GM23338 (cell line): Measurements from ENCODE around the gene BRF1. TPM values are rescaled to one million over a fixed set of nuclear protein-coding genes. Genes with fewer than 3 reads are reported as not detected.
"Not testable (repeated sequence)": the region's sequence is repeated elsewhere in the genome, so short reads cannot be mapped to it uniquely, and the experiment has no call there.

ENCODE experiments used
- ATAC-seq: fragments of 200-7000 bp; cut with Tn5 transposase; 3 replicates; pipeline ENCODE4 v1.9.1; 2020
- DNase-seq: peaks from one replicate; pipeline ENCODE4 v3.0.0-alpha.2; 2015; ENCODE audit warnings: low spot score
- H2AFZ ChIP-seq: fragments of 200-600 bp; sonication (generic); 2 replicates; pipeline ENCODE4 v1.8.0; 2016; ENCODE audit warnings: antibody characterized with exemption, mild to moderate bottlenecking, moderate library complexity
- H3F3A ChIP-seq: fragments of 200-600 bp; sonication (generic); replicated peaks from 2 replicates; pipeline ENCODE4 v1.8.0; 2017; ENCODE audit warnings: antibody characterized with exemption, mixed run types, low read depth
- H3K27ac ChIP-seq: fragments of 200-600 bp; sonication (generic); 2 replicates; pipeline ENCODE4 v1.6.1; 2016; ENCODE audit warnings: low read depth
- H3K27me3 ChIP-seq: fragments of 200-600 bp; sonication (generic); 2 replicates; pipeline ENCODE4 v1.8.0; 2016; ENCODE audit warnings: mild to moderate bottlenecking, mixed run types, moderate library complexity; ENCODE audit not compliant: insufficient read depth
- H3K36me3 ChIP-seq: fragments of 200-600 bp; sonication (generic); 2 replicates; pipeline ENCODE4 v1.8.0; 2016; ENCODE audit warnings: mild to moderate bottlenecking; ENCODE audit not compliant: insufficient read depth
- H3K4me1 ChIP-seq: fragments of 200-600 bp; sonication (generic); 2 replicates; pipeline ENCODE4 v1.8.0; 2016; ENCODE audit warnings: mild to moderate bottlenecking, moderate library complexity; ENCODE audit not compliant: insufficient read depth
- H3K4me2 ChIP-seq: fragments of 200-600 bp; sonication (generic); 2 replicates; pipeline ENCODE4 v1.7.1; 2017; ENCODE audit warnings: mixed run types
- H3K4me3 ChIP-seq: fragments of 200-600 bp; sonication (generic); 2 replicates; pipeline ENCODE4 v1.6.1; 2016; ENCODE audit warnings: mixed run types
- H3K79me2 ChIP-seq: fragments of 200-600 bp; sonication (generic); replicated peaks from 2 replicates; pipeline ENCODE4 v1.8.0; 2017; ENCODE audit warnings: mild to moderate bottlenecking; ENCODE audit not compliant: insufficient read depth
- H3K9me2 ChIP-seq: fragments of 200-600 bp; sonication (generic); 2 replicates; pipeline ENCODE4 v1.8.0; 2017; ENCODE audit not compliant: insufficient read depth
- H4K20me1 ChIP-seq: fragments of 200-600 bp; sonication (generic); replicated peaks from 2 replicates; pipeline ENCODE4 v1.8.0; 2017; ENCODE audit warnings: mild to moderate bottlenecking; ENCODE audit not compliant: insufficient read depth
- H3K27ac Mint-ChIP-seq: 2 replicates; pipeline ENCODE4 v1.8.0; 2020; ENCODE audit warnings: inconsistent platforms, mild to moderate bottlenecking, moderate library complexity, mixed read lengths
- H3K27me3 Mint-ChIP-seq: 3 replicates; pipeline ENCODE4 v1.8.0; 2022; ENCODE audit warnings: low read depth, mild to moderate bottlenecking, moderate library complexity, mixed read lengths, inconsistent platforms; ENCODE audit not compliant: insufficient read depth, poor library complexity
- H3K36me3 Mint-ChIP-seq: 3 replicates; pipeline ENCODE4 v1.8.0; 2021; ENCODE audit warnings: low read depth, mild to moderate bottlenecking, inconsistent platforms, moderate library complexity, mixed read lengths
- H3K4me1 Mint-ChIP-seq: 3 replicates; pipeline ENCODE4 v1.8.0; 2020; ENCODE audit warnings: mild to moderate bottlenecking, inconsistent platforms, mixed read lengths
- H3K4me3 Mint-ChIP-seq: 3 replicates; pipeline ENCODE4 v1.8.0; 2021; ENCODE audit warnings: moderate library complexity, mild to moderate bottlenecking, inconsistent platforms, mixed read lengths
- H3K9me3 Mint-ChIP-seq: 3 replicates; pipeline ENCODE4 v1.8.0; 2020; ENCODE audit warnings: moderate library complexity, mild to moderate bottlenecking, inconsistent platforms, mixed read lengths
- ZNF114 ChIP-seq: fragments of 250-450 bp; sonication (Bioruptor Pico); IDR thresholded peaks from 2 replicates; pipeline ENCODE4 v1.5.0; 2020; ENCODE audit warnings: mild to moderate bottlenecking, moderate library complexity
- polyA plus RNA-seq: library from polyadenylated mRNA; unstranded; fragments of >200 nt; fragmentation: Nextera tagmentation; extraction: Ambion mirVana; gene quantifications from 2 replicates; pipeline ENCODE4 v1.2.1, GENCODE V29; 2016
- total RNA-seq: library from RNA; depleted of rRNA; stranded (reverse); fragments of >200 nt; shearing (Covaris generic); gene quantifications from 2 replicates; pipeline ENCODE4 v1.2.3, GENCODE V29; 2014
- TF ChIP-seq, protein P1 (sequence below): fragments of 250-450 bp; sonication (Bioruptor Pico); IDR thresholded peaks from 2 replicates; pipeline ENCODE4 v1.5.0; 2020; ENCODE audit warnings: mild to moderate bottlenecking, moderate library complexity
- TF ChIP-seq, protein P2 (sequence below), 2 experiments: fragments of 200-600 bp in 1 of 2; sonication (generic) in 1 of 2; conservative IDR thresholded peaks; 2 replicates each; pipeline versions ENCODE4 v1.5.1 to v1.6.1; 2016 to 2017; ENCODE audit warnings: antibody characterized with exemption in 2 of 2, low read depth in 2 of 2, mild to moderate bottlenecking in 2 of 2, moderate library complexity in 1 of 2

Gene BRF1
- total and polyA plus RNA-seq, 2 experiments from 2014 or later = 8.6 to 29.9 TPM

DNA sequence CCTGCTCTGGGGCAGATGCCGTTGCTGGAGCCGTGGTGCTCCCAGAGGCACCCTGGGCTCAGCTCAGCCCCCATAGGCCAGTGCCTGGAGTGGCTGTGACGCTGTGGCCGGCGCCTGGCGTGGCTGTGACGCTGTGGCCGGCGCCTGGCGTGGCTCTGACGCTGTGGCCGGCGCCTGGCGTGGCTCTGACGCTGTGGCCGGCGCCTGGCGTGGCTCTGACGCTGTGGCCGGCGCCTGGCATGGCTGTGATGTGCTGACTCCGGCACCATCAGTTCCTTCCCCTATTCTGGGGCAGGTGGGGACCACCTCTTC lies 34.4 kb upstream of the BRF1 start:
- not testable (repeated sequence) for DNase-seq, H3K27ac ChIP-seq, H3K4me2 ChIP-seq, H3K9me3 Mint-ChIP-seq, H3K36me3 Mint-ChIP-seq, H2AFZ ChIP-seq, H3K27ac Mint-ChIP-seq, H3F3A ChIP-seq, ATAC-seq, H3K4me3 ChIP-seq, H3K4me3 Mint-ChIP-seq, H3K9me2 ChIP-seq, H3K36me3 ChIP-seq, H3K27me3 Mint-ChIP-seq, H3K27me3 ChIP-seq
- peaks cover 63% of the 10 kb centered on the region for H3K79me2 ChIP-seq
- peaks cover 28% of the 10 kb centered on the region for H4K20me1 ChIP-seq
- peaks cover 16% of the 10 kb centered on the region for H3K4me1 ChIP-seq
- H3K4me1 Mint-ChIP-seq = peaks cover 20% of the 10 kb centered on the region

DNA sequence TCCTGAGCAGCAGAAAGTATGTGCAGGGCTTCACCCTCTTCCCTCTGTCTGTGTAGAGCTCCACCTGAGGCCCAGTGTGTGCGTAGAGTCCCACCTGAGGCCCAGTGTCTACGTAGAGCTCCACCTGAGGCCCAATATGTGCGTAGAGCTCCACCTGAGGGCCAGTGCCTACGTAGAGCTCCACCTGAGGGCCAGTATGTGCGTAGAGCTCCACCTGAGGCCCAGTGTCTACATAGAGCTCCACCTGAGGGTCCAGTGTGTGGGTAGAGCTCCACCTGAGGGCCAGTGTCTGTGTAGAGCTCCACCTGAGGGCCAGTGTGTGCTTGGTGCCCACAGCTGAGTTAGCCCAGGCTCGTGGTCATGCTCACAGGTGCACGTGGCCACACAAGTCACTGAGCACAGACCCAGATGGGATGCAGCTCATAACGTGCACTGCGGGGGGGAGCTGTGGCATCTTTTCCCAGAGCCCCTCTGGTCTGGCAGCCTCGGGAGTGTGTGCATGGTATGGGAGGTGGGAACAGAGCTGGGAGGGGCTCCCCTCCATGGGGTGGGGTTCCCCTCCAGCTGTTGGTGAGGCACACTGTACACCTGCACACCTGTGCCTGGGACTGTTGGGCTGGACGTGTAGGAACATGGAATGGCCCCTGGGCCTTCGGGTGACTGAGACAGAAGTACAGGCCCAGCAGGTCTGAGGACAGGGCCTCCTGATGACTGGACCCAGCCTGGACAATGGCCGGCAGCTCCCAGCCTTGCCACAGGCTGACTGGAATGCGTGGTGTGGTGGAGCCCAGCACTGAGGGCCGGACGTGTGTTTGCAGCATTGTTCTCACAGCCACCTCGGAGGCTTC lies 33.8 kb upstream of the BRF1 start:
- peaks cover 22% of the 10 kb centered on the region for H3K4me1 Mint-ChIP-seq
- no peak overlapping the region for H3K4me3 Mint-ChIP-seq
- no peaks in the 10 kb centered on the region for H3K27me3 ChIP-seq
- peaks cover 16% of the 10 kb centered on the region for H3K4me1 ChIP-seq
- H2AFZ ChIP-seq = no peak overlapping the region
- peak; percentile 46 for DNase-seq
- peaks cover 10% of the 10 kb centered on the region; the same call in 1 of the 3 replicates for H3K36me3 Mint-ChIP-seq
- H3K27me3 Mint-ChIP-seq = peaks cover 7% of the 10 kb centered on the region
- H3K27ac ChIP-seq = no peak overlapping the region
- H3K4me2 ChIP-seq = no peak overlapping the region
- ATAC-seq = peak; percentile 64
- no peaks in the 10 kb centered on the region for H3K36me3 ChIP-seq
- no peak overlapping the region for H3K4me3 ChIP-seq
- peaks cover 3% of the 10 kb centered on the region for H3K9me3 Mint-ChIP-seq
- H3K79me2 ChIP-seq = peaks cover 59% of the 10 kb centered on the region
- no peaks in the 10 kb centered on the region for H3K9me2 ChIP-seq
- H3K27ac Mint-ChIP-seq = no peak overlapping the region
- TF ChIP-seq, protein P1, sequence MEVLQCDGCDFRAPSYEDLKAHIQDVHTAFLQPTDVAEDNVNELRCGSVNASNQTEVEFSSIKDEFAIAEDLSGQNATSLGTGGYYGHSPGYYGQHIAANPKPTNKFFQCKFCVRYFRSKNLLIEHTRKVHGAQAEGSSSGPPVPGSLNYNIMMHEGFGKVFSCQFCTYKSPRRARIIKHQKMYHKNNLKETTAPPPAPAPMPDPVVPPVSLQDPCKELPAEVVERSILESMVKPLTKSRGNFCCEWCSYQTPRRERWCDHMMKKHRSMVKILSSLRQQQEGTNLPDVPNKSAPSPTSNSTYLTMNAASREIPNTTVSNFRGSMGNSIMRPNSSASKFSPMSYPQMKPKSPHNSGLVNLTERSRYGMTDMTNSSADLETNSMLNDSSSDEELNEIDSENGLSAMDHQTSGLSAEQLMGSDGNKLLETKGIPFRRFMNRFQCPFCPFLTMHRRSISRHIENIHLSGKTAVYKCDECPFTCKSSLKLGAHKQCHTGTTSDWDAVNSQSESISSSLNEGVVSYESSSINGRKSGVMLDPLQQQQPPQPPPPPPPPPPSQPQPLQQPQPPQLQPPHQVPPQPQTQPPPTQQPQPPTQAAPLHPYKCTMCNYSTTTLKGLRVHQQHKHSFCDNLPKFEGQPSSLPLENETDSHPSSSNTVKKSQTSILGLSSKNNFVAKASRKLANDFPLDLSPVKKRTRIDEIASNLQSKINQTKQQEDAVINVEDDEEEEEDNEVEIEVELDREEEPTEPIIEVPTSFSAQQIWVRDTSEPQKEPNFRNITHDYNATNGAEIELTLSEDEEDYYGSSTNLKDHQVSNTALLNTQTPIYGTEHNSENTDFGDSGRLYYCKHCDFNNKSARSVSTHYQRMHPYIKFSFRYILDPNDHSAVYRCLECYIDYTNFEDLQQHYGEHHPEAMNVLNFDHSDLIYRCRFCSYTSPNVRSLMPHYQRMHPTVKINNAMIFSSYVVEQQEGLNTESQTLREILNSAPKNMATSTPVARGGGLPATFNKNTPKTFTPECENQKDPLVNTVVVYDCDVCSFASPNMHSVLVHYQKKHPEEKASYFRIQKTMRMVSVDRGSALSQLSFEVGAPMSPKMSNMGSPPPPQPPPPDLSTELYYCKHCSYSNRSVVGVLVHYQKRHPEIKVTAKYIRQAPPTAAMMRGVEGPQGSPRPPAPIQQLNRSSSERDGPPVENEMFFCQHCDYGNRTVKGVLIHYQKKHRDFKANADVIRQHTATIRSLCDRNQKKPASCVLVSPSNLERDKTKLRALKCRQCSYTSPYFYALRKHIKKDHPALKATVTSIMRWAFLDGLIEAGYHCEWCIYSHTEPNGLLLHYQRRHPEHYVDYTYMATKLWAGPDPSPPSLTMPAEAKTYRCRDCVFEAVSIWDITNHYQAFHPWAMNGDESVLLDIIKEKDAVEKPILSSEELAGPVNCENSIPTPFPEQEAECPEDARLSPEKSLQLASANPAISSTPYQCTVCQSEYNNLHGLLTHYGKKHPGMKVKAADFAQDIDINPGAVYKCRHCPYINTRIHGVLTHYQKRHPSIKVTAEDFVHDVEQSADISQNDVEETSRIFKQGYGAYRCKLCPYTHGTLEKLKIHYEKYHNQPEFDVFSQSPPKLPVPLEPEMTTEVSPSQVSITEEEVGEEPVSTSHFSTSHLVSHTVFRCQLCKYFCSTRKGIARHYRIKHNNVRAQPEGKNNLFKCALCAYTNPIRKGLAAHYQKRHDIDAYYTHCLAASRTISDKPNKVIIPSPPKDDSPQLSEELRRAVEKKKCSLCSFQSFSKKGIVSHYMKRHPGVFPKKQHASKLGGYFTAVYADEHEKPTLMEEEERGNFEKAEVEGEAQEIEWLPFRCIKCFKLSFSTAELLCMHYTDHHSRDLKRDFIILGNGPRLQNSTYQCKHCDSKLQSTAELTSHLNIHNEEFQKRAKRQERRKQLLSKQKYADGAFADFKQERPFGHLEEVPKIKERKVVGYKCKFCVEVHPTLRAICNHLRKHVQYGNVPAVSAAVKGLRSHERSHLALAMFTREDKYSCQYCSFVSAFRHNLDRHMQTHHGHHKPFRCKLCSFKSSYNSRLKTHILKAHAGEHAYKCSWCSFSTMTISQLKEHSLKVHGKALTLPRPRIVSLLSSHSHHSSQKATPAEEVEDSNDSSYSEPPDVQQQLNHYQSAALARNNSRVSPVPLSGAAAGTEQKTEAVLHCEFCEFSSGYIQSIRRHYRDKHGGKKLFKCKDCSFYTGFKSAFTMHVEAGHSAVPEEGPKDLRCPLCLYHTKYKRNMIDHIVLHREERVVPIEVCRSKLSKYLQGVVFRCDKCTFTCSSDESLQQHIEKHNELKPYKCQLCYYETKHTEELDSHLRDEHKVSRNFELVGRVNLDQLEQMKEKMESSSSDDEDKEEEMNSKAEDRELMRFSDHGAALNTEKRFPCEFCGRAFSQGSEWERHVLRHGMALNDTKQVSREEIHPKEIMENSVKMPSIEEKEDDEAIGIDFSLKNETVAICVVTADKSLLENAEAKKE (CRISPR knock-in tag) = no peak
- TF ChIP-seq ZNF114 (CRISPR knock-in tag) = no peak
- TF ChIP-seq, protein P2, sequence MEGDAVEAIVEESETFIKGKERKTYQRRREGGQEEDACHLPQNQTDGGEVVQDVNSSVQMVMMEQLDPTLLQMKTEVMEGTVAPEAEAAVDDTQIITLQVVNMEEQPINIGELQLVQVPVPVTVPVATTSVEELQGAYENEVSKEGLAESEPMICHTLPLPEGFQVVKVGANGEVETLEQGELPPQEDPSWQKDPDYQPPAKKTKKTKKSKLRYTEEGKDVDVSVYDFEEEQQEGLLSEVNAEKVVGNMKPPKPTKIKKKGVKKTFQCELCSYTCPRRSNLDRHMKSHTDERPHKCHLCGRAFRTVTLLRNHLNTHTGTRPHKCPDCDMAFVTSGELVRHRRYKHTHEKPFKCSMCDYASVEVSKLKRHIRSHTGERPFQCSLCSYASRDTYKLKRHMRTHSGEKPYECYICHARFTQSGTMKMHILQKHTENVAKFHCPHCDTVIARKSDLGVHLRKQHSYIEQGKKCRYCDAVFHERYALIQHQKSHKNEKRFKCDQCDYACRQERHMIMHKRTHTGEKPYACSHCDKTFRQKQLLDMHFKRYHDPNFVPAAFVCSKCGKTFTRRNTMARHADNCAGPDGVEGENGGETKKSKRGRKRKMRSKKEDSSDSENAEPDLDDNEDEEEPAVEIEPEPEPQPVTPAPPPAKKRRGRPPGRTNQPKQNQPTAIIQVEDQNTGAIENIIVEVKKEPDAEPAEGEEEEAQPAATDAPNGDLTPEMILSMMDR (conservative IDR thresholded peaks at IDR 0.05; ENCODE audit: low read depth in 2 of 2) = peak in 1 of 2 experiments; percentile 54; a peak in 2 of 4 replicates
- H3F3A ChIP-seq = no peaks in the 10 kb centered on the region
- H4K20me1 ChIP-seq = peaks cover 23% of the 10 kb centered on the region
